Pancreas (tissue), 10 donors: Measurements from ENCODE around the gene SAP130. TPM values are rescaled to one million over a fixed set of nuclear protein-coding genes. Genes with fewer than 3 reads are reported as not detected.

ENCODE experiments used
- ATAC-seq, 4 donors: fragments of 200-7000 bp; cut with Tn5 transposase; one replicate each; pipeline versions ENCODE4 v1.8.0 to v1.9.1; 2020; ENCODE audit warnings: mild to moderate bottlenecking in 4 of 4, moderate library complexity in 4 of 4
- DNase-seq, 6 donors: peaks; one replicate each; pipeline ENCODE4 v3.0.0-alpha.2; 2020
- FAIRE-seq: peaks from 2 replicates; lab custom pipeline; 2012; peaks lifted over from hg19 to GRCh38; lab: Jason Lieb, UNC
- H3K27ac ChIP-seq, 4 donors: fragments of 200-600 bp; sonication (generic); 1 replicate in 3 of 4; 2 replicates in 1 of 4; pipeline versions ENCODE4 v1.5.0 to v1.8.0; 2020
- H3K27me3 ChIP-seq, 4 donors: fragments of 200-600 bp; one replicate each; pipeline ENCODE4 v1.8.0; 2021
- H3K36me3 ChIP-seq, 3 donors: fragments of 200-600 bp; sonication (generic) in 1 of 3; one replicate each; pipeline versions ENCODE4 v1.5.0 to v1.8.0; 2020 to 2021
- H3K4me1 ChIP-seq, 3 donors: fragments of 200-600 bp; one replicate each; pipeline ENCODE4 v1.8.0; 2021
- H3K4me3 ChIP-seq, 4 donors: fragments of 200-600 bp; sonication (generic) in 2 of 4; one replicate each; pipeline versions ENCODE4 v1.5.0 to v1.8.0; 2020 to 2021
- H3K9me3 ChIP-seq, 4 donors: fragments of 200-600 bp; one replicate each; pipeline ENCODE4 v1.8.0; 2021
- WGBS, 2 donors: extraction: QIAGEN DNeasy Blood & Tissue Kit; methylation state at CpG; one replicate each; pipeline ENCODE4 v1.1.7; 2013; 5-methylcytosine and 5-hydroxymethylcytosine counted together
- intact Hi-C, 3 donors: fragments of 100-400 bp; cut with DNase I; formaldehyde crosslinking; loops; one replicate each; pipeline versions ENCODE4 v1.11.1 to v1.14.2; 2022
- polyA plus RNA-seq, 2 donors: library from polyadenylated mRNA; stranded (reverse); fragments of 200-250 nt; gene quantifications; one replicate each; pipeline ENCODE4 v1.2.3, GENCODE V29; 2013
- total RNA-seq, 6 donors: library from RNA; stranded (reverse); fragmentation: NEBNext Ultra II Directional in 4 of 6; extraction: Animal tissue kit (Norgen Biotek cat#: 25700) in 4 of 6; gene quantifications; one replicate each; pipeline versions ENCODE4 v1.2.1 to v1.2.4, GENCODE V29; 2021 to 2023
- TF ChIP-seq, protein P1 (sequence below), 4 donors: fragments of 200-600 bp; sonication (generic) in 3 of 4; IDR thresholded peaks; one replicate each; pipeline versions ENCODE4 v1.5.0 to v1.8.0; 2021; ENCODE audit warnings: antibody characterized with exemption in 4 of 4
- donor health status: healthy with polysubstance abuse.
- donor health status: DM: no; HTN: no; CAD: no; lungs with moderate emphysema.
- donor health status: DM: no; HTN: no; CAD: no.
- donor health status: control.
- donor health status: control.
- donor health status: Bipolar disorder and iron deficiency.
- donor health status: DM: yes; HTN: yes; CAD: no.
- donor health status: DM: no; HTN: no; CAD: no.
- donor health status: DM: no; HTN: no; CAD: no.
- donor health status: DM: yes; HTN: yes; CAD: no.

Gene SAP130
- total and polyA plus RNA-seq, 8 donors, result 4.5 to 14.1 (median 9.3) TPM

DNA sequence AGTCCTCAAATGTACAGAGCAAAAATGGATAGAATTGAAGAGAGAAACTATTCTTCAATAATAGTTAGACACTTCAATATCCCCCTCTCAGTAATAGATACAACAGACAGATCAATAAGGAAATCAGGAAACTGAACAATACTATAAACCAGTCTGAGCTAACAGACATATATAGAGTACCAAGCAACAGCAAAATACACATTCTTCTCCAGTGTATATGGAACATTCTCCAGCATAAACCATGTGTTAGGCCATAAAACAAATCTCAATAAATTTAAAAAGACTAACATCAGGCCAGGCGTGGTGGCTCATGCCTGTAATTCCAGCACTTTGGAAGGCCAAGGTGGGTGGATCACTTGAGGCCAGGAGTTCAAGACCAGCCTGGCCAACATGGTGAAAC lies 98.4 kb downstream of the SAP130 start:
- Histone ChIP-seq H3K27ac (no peak overlapping the region), H3K27me3 (no peaks in the 10 kb centered on the region), H3K4me3 (no peak overlapping the region), H3K4me1 (no peaks in the 10 kb centered on the region), H3K9me3 (no peaks in the 10 kb centered on the region), H3K36me3 (no peaks in the 10 kb centered on the region)
- ATAC-seq (no peak), FAIRE-seq (no peak), DNase-seq (no peak)
- intact Hi-C loops, result no loop called here
- TF ChIP-seq, protein P1, sequence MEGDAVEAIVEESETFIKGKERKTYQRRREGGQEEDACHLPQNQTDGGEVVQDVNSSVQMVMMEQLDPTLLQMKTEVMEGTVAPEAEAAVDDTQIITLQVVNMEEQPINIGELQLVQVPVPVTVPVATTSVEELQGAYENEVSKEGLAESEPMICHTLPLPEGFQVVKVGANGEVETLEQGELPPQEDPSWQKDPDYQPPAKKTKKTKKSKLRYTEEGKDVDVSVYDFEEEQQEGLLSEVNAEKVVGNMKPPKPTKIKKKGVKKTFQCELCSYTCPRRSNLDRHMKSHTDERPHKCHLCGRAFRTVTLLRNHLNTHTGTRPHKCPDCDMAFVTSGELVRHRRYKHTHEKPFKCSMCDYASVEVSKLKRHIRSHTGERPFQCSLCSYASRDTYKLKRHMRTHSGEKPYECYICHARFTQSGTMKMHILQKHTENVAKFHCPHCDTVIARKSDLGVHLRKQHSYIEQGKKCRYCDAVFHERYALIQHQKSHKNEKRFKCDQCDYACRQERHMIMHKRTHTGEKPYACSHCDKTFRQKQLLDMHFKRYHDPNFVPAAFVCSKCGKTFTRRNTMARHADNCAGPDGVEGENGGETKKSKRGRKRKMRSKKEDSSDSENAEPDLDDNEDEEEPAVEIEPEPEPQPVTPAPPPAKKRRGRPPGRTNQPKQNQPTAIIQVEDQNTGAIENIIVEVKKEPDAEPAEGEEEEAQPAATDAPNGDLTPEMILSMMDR (IDR thresholded peaks at IDR 0.05), result no peak
- 89 to 95% methylated on average over 1 of the region's 1 CpG for WGBS, 2 donors

GRCh38 chr2:127927384-127927783 lies 100.5 kb downstream of the SAP130 start:
- no peak for FAIRE-seq
- no peak overlapping the region for H3K27ac ChIP-seq
- no peak for ATAC-seq
- H3K4me1 ChIP-seq, result no peaks in the 10 kb centered on the region
- TF ChIP-seq, protein P1 (IDR thresholded peaks at IDR 0.05), result no peak
- intact Hi-C loops, result no loop called here
- H3K4me3 ChIP-seq, result no peak overlapping the region
- no peaks in the 10 kb centered on the region for H3K27me3 ChIP-seq
- no peaks in the 10 kb centered on the region for H3K9me3 ChIP-seq
- no peaks in the 10 kb centered on the region for H3K36me3 ChIP-seq
- WGBS, 2 donors, result 90 to 91% methylated on average over 3 of the region's 3 CpGs
- no peak for DNase-seq

- WGBS, 2 donors, result 94 to 97% methylated on average over 4 of the region's 4 CpGs
- Histone ChIP-seq H3K27ac (no peak overlapping the region), H3K36me3 (no peaks in the 10 kb centered on the region), H3K27me3 (no peaks in the 10 kb centered on the region), H3K9me3 (no peaks in the 10 kb centered on the region), H3K4me3 (no peak overlapping the region), H3K4me1 (no peaks in the 10 kb centered on the region)
- TF ChIP-seq, protein P1 (IDR thresholded peaks at IDR 0.05), result no peak
- DNase-seq (no peak), FAIRE-seq (no peak), ATAC-seq (no peak)
- intact Hi-C loops, result no loop called here
Measured at GRCh38 chr2:127917916-127918315, 109.9 kb downstream of the SAP130 start.

DNA sequence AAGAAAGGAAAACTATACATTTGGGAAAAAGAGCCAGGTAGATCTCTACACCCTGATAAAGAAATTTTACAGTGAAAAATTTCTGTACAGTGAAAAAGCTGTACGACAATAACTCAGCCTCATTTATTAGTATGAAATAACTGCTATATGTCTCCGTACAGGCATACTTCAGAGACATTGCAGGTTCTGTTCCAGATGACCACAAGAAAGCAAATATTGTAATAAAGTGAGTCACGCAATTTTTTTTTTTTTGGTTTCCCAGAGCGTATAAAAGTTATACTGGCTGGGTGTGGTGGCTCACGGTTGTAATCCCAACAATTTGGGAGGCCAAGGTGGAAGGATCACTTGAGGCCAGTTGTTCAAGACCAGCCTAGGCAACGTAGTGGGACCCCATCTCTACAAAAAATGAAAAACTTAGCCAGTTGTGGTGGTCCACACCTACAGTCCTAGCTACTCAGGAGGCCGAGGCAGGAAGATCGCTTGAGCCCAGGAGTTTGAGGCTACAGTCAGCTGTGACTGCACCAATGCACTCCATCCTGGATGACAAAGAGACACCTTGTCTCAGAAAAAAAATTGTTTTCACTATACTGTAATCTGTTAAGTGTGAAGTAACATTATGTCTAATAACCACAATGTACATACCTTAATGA lies 113.9 kb downstream of the SAP130 start:
- Histone ChIP-seq H3K27me3 (no peaks in the 10 kb centered on the region), H3K4me1 (no peaks in the 10 kb centered on the region), H3K36me3 (no peaks in the 10 kb centered on the region), H3K9me3 (no peaks in the 10 kb centered on the region), H3K4me3 (no peak overlapping the region), H3K27ac (no peak overlapping the region)
- no peak for DNase-seq
- whole genome bisulfite sequencing, 2 donors, result 83 to 87% methylated on average over 8 of the region's 8 CpGs
- ATAC-seq, result no peak
- intact Hi-C loops, result no loop called here
- no peak for FAIRE-seq
- TF ChIP-seq, protein P1 (IDR thresholded peaks at IDR 0.05), result no peak

DNA sequence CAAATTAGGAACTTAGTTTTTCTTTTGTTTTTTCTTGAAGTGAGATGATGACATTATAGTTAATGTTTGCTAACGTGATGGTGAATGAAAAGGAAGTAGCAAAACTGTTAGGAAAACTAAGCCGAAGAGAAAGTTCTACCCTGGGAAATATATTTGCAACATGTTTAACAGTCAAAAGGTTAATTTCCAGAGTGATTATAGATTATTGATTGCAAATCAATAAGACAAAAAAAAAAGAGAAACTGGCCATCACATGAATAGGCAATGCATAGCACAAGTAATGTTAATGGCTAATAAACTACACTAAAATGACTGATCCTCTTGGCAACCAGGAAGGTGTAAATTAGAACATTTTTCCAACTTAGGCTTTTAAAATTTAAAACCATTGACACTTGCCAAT lies 116.1 kb downstream of the SAP130 start:
- FAIRE-seq (no peak), DNase-seq (no peak), ATAC-seq (no peak)
- H3K4me3 ChIP-seq, result no peak overlapping the region
- no peaks in the 10 kb centered on the region for H3K27me3 ChIP-seq
- H3K27ac ChIP-seq, result no peak overlapping the region
- H3K9me3 ChIP-seq, result no peaks in the 10 kb centered on the region
- intact Hi-C loops, result no loop called here
- WGBS, 2 donors, result 55 to 67% methylated on average over 2 of the region's 2 CpGs
- no peaks in the 10 kb centered on the region for H3K36me3 ChIP-seq
- TF ChIP-seq, protein P1 (IDR thresholded peaks at IDR 0.05), result no peak
- H3K4me1 ChIP-seq, result no peaks in the 10 kb centered on the region
